IgD-negative memory B cell (primary cell): ENCODE measurements around the gene SPTBN5. TPM values are rescaled to one million over a fixed set of nuclear protein-coding genes. Genes with fewer than 3 reads are reported as not detected.
A peak's percentile ranks its signal among the peaks of the same experiment; 100 is the strongest.

Source experiments
- H3K27ac Mint-ChIP-seq, 3 donors: one replicate each; pipeline ENCODE4 v1.8.0; 2020 to 2022; ENCODE audit warnings: mild to moderate bottlenecking in 3 of 3, mixed read lengths in 3 of 3, moderate library complexity in 1 of 3
- H3K27me3 Mint-ChIP-seq: one replicate; pipeline ENCODE4 v1.8.0; 2021; ENCODE audit warnings: mixed read lengths
- H3K36me3 Mint-ChIP-seq: one replicate; pipeline ENCODE4 v1.8.0; 2020; ENCODE audit warnings: mild to moderate bottlenecking, mixed read lengths
- H3K4me1 Mint-ChIP-seq, 3 donors: one replicate each; pipeline ENCODE4 v1.8.0; 2020 to 2022; ENCODE audit warnings: mixed read lengths in 3 of 3, mild to moderate bottlenecking in 1 of 3
- H3K4me3 Mint-ChIP-seq, 4 donors: one replicate each; pipeline ENCODE4 v1.8.0; 2020 to 2022; ENCODE audit warnings: mild to moderate bottlenecking in 4 of 4, mixed read lengths in 4 of 4, moderate library complexity in 3 of 4
- H3K9me3 Mint-ChIP-seq, 3 donors: one replicate each; pipeline ENCODE4 v1.8.0; 2020 to 2021; ENCODE audit warnings: mixed read lengths in 3 of 3, mild to moderate bottlenecking in 1 of 3
- polyA plus RNA-seq: library from polyadenylated mRNA; unstranded; fragments of 300-500 nt; fragmentation: Illumina TruSeq; gene quantifications from one replicate; pipeline ENCODE4 v1.2.3, GENCODE V29; 2021

Gene SPTBN5
- polyA plus RNA-seq, 1 donor from 2014 or later, result not detected

- H3K27me3 Mint-ChIP-seq, result peaks cover 2% of the 10 kb centered on the region
- H3K4me1 Mint-ChIP-seq, result peaks cover 0 to 2% (median 0%) of the 10 kb centered on the region in 3 donors
- peak overlapping the region in 2 of 3 donors; percentile 76 to 77 for H3K27ac Mint-ChIP-seq
- no peaks in the 10 kb centered on the region for H3K9me3 Mint-ChIP-seq
- peaks cover 4% of the 10 kb centered on the region for H3K36me3 Mint-ChIP-seq
- no peak overlapping the region for H3K4me3 Mint-ChIP-seq
Measured at GRCh38 chr15:41850482-41851166, 43.2 kb downstream of the SPTBN5 start.

DNA sequence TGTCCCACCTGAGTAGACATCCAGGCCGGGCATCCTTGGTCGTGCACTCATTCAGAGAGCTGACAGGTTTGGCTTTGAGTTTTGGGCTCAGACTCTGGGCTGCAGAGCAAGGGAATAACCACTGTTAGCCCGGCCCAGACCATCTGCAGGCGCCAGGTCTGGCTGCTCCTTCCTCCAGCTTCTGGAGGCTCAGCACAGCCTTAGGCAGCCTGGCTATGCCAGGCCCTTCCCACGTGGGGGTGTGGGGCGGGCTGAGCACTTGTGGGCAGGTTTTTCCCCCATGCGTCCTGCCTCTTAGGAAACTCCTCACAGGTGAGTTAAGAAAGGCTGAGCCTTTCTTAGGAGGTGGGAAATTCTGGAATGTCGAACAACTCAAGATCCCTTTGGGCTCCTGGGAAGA is 44.0 kb downstream of the SPTBN5 start:
- Mint-ChIP-seq H3K9me3 (no peaks in the 10 kb centered on the region), H3K36me3 (peaks cover 4% of the 10 kb centered on the region), H3K4me1 (peaks cover 0 to 2% (median 0%) of the 10 kb centered on the region in 3 donors), H3K27ac (peak overlapping the region in 1 of 3 donors; percentile 12), H3K27me3 (peaks cover 2% of the 10 kb centered on the region), H3K4me3 (no peak overlapping the region)

DNA sequence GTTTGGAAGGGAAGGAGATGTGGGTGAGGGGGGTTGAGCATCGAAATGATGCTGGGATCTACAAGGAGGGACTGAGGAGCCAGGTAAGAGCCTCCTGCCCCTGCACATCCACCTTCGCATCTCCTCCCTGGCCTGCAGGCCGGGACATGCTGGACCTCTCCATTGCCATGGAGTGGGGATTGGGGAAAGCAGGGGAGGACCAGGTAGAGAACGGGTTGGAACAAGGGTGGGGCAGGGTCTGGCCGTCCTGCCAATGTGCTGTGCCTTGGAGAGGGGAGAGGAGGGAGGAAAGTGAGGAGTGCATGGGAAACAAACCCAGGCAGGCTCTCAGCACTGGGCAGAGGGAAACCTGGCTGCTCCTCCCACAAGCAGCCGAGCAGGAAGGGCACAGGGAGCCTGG is 44.6 kb downstream of the SPTBN5 start:
- Mint-ChIP-seq H3K4me3 (no peak overlapping the region), H3K27me3 (peaks cover 2% of the 10 kb centered on the region), H3K27ac (no peak overlapping the region), H3K9me3 (no peaks in the 10 kb centered on the region), H3K36me3 (peaks cover 4% of the 10 kb centered on the region), H3K4me1 (peaks cover 0 to 2% (median 0%) of the 10 kb centered on the region in 3 donors)

- Mint-ChIP-seq H3K4me3 (no peak overlapping the region), H3K36me3 (peaks cover 4% of the 10 kb centered on the region), H3K4me1 (peaks cover 0 to 2% (median 0%) of the 10 kb centered on the region in 3 donors), H3K27me3 (peaks cover under 1% of the 10 kb centered on the region), H3K27ac (no peak overlapping the region), H3K9me3 (no peaks in the 10 kb centered on the region)
Measured at GRCh38 chr15:41848631-41849030, 45.2 kb downstream of the SPTBN5 start.

DNA sequence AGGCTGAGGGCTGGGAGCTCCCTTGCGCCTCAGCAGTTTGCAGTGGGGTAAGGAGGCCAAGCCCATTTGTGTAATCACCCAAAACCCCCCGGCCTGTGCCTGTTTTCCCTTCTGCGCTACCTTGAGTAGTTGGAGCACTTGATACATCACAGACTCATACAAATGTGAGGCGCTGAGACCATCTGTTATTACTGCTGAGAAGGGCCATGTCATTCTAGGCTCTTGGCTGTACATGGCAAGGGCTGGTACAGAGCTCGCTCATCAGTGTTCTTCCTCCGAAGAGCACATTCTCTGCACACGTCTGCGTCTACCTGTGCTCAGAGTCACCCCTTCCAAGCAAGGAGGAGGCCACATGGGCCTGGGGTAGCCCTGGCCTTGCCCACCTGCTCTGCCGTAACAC is 45.9 kb downstream of the SPTBN5 start:
- no peak overlapping the region for H3K27ac Mint-ChIP-seq
- no peak overlapping the region for H3K4me3 Mint-ChIP-seq
- peaks cover 0 to 2% (median 0%) of the 10 kb centered on the region in 3 donors for H3K4me1 Mint-ChIP-seq
- H3K9me3 Mint-ChIP-seq, result no peaks in the 10 kb centered on the region
- H3K27me3 Mint-ChIP-seq, result no peaks in the 10 kb centered on the region
- H3K36me3 Mint-ChIP-seq, result peaks cover 4% of the 10 kb centered on the region

DNA sequence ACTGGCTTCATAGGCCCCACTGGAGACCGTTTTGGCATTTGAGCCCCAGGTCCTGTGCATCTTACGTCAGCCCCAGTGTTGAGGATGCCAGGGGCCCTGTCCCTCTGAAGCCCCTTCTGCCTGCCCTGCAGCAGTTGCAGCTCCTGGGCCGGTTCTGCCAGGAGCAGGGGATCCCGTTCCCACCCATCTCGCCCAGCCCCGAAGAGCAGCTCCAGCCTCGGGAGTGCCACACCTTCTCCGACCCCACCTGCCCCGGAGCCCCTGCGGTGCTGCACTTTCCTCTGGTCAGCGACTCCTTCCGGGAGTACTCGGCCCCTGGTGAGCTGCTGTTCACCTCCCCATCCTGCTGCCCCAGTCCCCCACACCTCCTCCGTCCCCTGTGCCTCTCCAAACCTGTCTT is 46.6 kb downstream of the SPTBN5 start:
- Mint-ChIP-seq H3K4me3 (no peak overlapping the region), H3K27ac (peak overlapping the region in 1 of 3 donors; percentile 82), H3K9me3 (no peaks in the 10 kb centered on the region), H3K36me3 (peaks cover 4% of the 10 kb centered on the region), H3K4me1 (peaks cover 0 to 2% (median 0%) of the 10 kb centered on the region in 3 donors), H3K27me3 (no peaks in the 10 kb centered on the region)

GRCh38 chr15:41844814-41845213 is 49.0 kb downstream of the SPTBN5 start:
- Mint-ChIP-seq H3K4me3 (no peak overlapping the region), H3K27ac (no peak overlapping the region), H3K9me3 (no peaks in the 10 kb centered on the region)

GRCh38 chr15:41843571-41843970 is 50.3 kb downstream of the SPTBN5 start:
- H3K9me3 Mint-ChIP-seq, result no peaks in the 10 kb centered on the region
- peaks cover 4% of the 10 kb centered on the region for H3K36me3 Mint-ChIP-seq
- H3K27ac Mint-ChIP-seq, result peak overlapping the region in 1 of 3 donors; percentile 53
- H3K4me3 Mint-ChIP-seq, result no peak overlapping the region
- no peaks in the 10 kb centered on the region for H3K27me3 Mint-ChIP-seq
- no peaks in the 10 kb centered on the region for H3K4me1 Mint-ChIP-seq

More at GRCh38 chr15:41844814-41845213, 49.0 kb downstream of the SPTBN5 start:
- H3K4me1 Mint-ChIP-seq, result no peaks in the 10 kb centered on the region
- H3K27me3 Mint-ChIP-seq, result no peaks in the 10 kb centered on the region
- peaks cover 4% of the 10 kb centered on the region for H3K36me3 Mint-ChIP-seq

DNA sequence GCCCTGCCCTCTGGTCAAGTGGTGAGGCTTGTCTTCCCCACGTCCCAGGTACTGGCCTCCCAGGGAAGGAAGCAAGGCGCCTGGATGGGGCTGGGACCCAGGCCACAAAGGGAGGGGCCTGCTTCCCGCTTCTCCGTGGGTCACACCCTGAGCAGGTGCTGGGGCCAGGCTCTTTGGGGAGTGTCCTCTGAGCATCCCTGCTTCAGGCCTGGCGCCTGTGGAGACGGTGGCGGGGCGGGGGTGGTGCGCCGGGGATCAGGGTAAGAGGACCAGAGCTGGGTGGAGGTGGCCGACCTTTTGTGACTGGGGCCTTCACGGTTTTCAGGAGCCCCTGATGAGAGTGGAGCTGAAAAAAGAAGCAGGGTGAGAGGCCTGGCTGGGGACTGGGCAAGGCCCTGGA is 51.6 kb downstream of the SPTBN5 start:
- H3K4me1 Mint-ChIP-seq, result no peaks in the 10 kb centered on the region
- no peaks in the 10 kb centered on the region for H3K27me3 Mint-ChIP-seq
- no peak overlapping the region for H3K27ac Mint-ChIP-seq
- H3K36me3 Mint-ChIP-seq, result no peaks in the 10 kb centered on the region
- H3K4me3 Mint-ChIP-seq, result no peak overlapping the region
- H3K9me3 Mint-ChIP-seq, result no peaks in the 10 kb centered on the region

GRCh38 chr15:41841131-41841530 is 52.7 kb downstream of the SPTBN5 start:
- H3K4me1 Mint-ChIP-seq, result no peaks in the 10 kb centered on the region
- no peaks in the 10 kb centered on the region for H3K27me3 Mint-ChIP-seq
- H3K4me3 Mint-ChIP-seq, result no peak overlapping the region
- H3K9me3 Mint-ChIP-seq, result no peaks in the 10 kb centered on the region
- no peaks in the 10 kb centered on the region for H3K36me3 Mint-ChIP-seq
- no peak overlapping the region for H3K27ac Mint-ChIP-seq

GRCh38 chr15:41840673-41841072 is 53.2 kb downstream of the SPTBN5 start:
- Mint-ChIP-seq H3K27me3 (no peaks in the 10 kb centered on the region), H3K36me3 (no peaks in the 10 kb centered on the region), H3K4me1 (no peaks in the 10 kb centered on the region), H3K4me3 (no peak overlapping the region), H3K27ac (no peak overlapping the region), H3K9me3 (no peaks in the 10 kb centered on the region)

DNA sequence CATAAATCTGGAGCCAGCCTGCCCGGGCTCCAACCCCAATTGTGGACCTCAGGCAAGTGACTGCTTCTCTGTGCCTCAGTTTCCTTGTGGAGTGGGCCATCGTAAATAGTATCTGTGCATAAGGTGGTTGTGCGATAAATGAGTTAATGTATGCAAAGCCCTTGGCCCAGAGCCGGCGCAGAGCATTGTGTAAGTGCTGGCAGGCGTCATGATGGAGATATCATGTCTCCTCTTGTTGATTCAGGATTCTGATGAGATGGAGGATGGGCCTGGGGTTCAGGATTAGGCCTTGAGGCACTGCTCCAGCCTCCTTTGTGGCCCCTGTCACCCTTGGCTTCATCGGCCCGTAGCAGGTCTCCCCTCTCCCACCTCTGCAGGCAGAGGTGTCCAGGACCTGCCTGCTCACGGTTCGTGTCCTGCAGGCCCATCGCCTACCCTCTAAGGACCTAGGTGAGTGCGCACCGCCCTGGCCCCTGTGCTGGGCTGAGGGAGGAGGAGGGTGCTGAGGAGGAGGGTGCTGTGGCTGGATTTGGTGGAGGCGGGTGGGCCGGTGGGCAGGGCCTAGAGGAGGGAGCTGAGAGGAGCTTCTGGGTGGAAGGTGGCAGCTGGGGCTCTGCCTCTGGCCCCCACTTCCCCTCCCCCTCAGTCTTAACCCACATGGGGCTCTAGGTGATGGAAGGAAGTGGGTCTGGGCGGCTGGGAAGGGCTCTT is 53.9 kb downstream of the SPTBN5 start:
- no peaks in the 10 kb centered on the region for H3K9me3 Mint-ChIP-seq
- H3K4me3 Mint-ChIP-seq, result no peak overlapping the region
- H3K27ac Mint-ChIP-seq, result no peak overlapping the region
- H3K4me1 Mint-ChIP-seq, result no peaks in the 10 kb centered on the region
- no peaks in the 10 kb centered on the region for H3K36me3 Mint-ChIP-seq
- no peaks in the 10 kb centered on the region for H3K27me3 Mint-ChIP-seq

DNA sequence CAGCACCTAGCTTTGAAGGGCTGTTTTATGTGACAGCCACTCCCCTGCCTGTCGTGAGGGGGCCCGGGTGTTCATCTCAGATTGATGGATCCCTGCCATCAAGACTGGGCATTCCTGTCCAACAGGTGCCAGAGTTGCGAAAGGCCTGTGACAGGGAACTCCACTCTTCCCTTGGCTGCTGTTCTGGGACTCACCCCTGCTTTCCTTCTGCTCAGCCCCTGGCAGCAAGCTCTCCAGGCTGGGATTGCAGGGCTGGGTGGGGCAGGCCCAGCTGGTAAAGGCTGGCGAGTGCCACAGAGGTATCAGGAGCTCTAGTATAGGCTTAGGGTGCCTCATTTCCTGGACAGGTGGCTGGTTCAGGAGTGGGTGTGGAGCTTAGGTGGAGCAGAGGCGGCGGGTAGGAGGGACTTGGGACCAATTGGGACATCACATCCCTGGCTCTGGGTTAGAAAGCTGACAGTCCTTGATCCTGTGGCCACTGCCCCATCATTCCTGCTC is 55.4 kb downstream of the SPTBN5 start, which contains the start of gene PLA2G4B:
PLA2G4B (plus strand) TSS at position 448 of the 498 bp plus-strand sequence. CDS start 67 bp downstream, outside the sequence.
- Mint-ChIP-seq H3K36me3 (peaks cover 3% of the 10 kb centered on the region), H3K27ac (no peak within 1 kb of the TSS), H3K27me3 (no peaks in the 10 kb centered on the region), H3K4me1 (peaks cover 0 to 2% (median 0%) of the 10 kb centered on the region in 3 donors), H3K9me3 (no peaks in the 10 kb centered on the region), H3K4me3 (peak within 1 kb of the TSS in 1 of 4 donors; percentile 23)

DNA sequence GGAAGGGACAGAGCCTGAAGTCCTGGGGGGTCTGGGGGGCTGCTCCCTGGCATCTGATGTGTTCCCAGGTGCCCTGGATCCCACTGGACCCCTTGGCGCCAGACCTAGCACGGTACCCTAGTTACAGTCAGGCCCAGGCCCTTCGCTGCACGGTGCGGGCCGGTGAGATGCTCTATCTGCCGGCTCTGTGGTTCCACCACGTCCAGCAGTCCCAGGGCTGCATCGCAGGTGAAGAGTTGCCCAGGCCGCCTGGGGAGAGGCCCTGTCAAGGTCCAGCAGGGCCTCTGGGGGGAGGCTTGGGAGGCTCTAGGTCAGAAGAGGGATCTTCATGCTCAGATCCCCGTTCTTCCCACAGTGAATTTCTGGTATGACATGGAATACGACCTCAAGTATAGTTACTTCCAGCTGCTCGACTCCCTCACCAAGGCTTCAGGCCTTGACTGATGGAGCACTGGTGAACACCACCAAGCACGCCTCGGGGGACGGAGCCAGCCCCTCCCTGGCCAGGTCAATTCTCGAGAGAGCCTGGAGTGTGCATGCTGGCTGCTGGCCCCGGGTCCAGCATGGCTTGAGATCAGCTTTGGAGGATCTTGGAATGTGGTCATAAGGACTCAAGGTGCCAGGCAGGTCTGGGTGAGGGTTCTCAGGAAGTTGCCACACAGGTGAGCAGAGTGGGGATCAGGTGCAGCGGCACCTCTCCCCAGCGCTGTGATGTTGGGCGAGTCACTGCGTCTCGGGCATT is 57.0 kb downstream of the SPTBN5 start:
- Mint-ChIP-seq H3K4me1 (peaks cover 7 to 10% (median 8%) of the 10 kb centered on the region in 3 donors), H3K4me3 (no peak overlapping the region), H3K36me3 (peaks cover 3% of the 10 kb centered on the region), H3K27me3 (no peaks in the 10 kb centered on the region), H3K27ac (no peak overlapping the region), H3K9me3 (no peaks in the 10 kb centered on the region)

- H3K27ac Mint-ChIP-seq, result no peak overlapping the region
- H3K4me1 Mint-ChIP-seq, result peaks cover 7 to 11% (median 8%) of the 10 kb centered on the region in 3 donors
- H3K36me3 Mint-ChIP-seq, result peaks cover 3% of the 10 kb centered on the region
- no peaks in the 10 kb centered on the region for H3K9me3 Mint-ChIP-seq
- no peaks in the 10 kb centered on the region for H3K27me3 Mint-ChIP-seq
- no peak overlapping the region for H3K4me3 Mint-ChIP-seq
Measured at GRCh38 chr15:41836073-41836472, 57.8 kb downstream of the SPTBN5 start.
